HL-60 (cell line): ENCODE results near the gene DTX1.

Experiments used
- DNase-seq, 2 experiments: peaks; one replicate each; pipeline ENCODE4 v3.0.0-alpha.2; 2010 to 2020; ENCODE audit warnings: low read depth in 1 of 2, low spot score in 1 of 2
- H3K27ac ChIP-seq: fragments of 250-450 bp; sonication (Bioruptor Pico); replicated peaks from 2 replicates; pipeline ENCODE4 v1.5.1; 2020; ENCODE audit warnings: mild to moderate bottlenecking, moderate library complexity
- H3K27me3 ChIP-seq: fragments of 250-450 bp; sonication (Bioruptor Pico); 2 replicates; pipeline ENCODE4 v1.5.1; 2021; ENCODE audit warnings: mild to moderate bottlenecking, moderate library complexity; ENCODE audit not compliant: insufficient read depth, poor library complexity, severe bottlenecking
- H3K4me3 ChIP-seq: replicated peaks from 2 replicates; pipeline ENCODE4 v1.5.1; 2011; ENCODE audit warnings: mild to moderate bottlenecking, control low read depth, low read length; ENCODE audit not compliant: insufficient read depth
- GABPA ChIP-seq: IDR thresholded peaks from 2 replicates; pipeline ENCODE4 v1.6.1; 2012; ENCODE audit warnings: low read depth
- POLR2AphosphoS5 ChIP-seq: IDR thresholded peaks from 2 replicates; pipeline ENCODE4 v1.6.1; 2012; ENCODE audit warnings: low read depth
- SPI1 ChIP-seq: IDR thresholded peaks from 2 replicates; pipeline ENCODE4 v1.6.1; 2012; ENCODE audit warnings: low read depth, mild to moderate bottlenecking, borderline replicate concordance
- TF ChIP-seq, protein P1 (sequence below): IDR thresholded peaks from one replicate; pipeline ENCODE4 v1.5.1; 2011; ENCODE audit warnings: low read length, control low read depth, inconsistent platforms; ENCODE audit not compliant: insufficient read depth
- TF ChIP-seq, protein P2 (sequence below): IDR thresholded peaks from 2 replicates; pipeline ENCODE4 v1.6.1; 2012; ENCODE audit warnings: low read depth; ENCODE audit not compliant: insufficient replicate concordance

DTX1 gene

DNA sequence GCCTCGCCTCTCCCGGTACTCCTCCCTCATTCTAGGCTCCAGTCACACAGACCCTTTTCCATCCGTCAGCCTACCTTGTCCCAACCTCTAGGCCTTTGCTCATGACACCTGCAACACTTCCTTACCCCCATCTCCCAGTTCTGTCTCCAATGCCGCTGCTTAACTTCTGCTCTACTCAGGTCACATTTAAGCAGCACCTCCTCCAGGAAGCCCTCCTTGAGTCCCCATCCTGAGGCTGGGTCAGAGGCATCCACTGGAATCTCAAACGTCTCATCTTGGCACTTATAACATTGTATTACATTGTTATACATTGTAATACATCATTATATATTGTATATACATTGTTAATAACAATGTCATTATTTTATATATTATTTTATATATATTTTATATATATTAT lies 46.3 kb downstream of the DTX1 start:
- no peak for DNase-seq
- no peak overlapping the region for H3K27ac ChIP-seq
- TF ChIP-seq, protein P1, sequence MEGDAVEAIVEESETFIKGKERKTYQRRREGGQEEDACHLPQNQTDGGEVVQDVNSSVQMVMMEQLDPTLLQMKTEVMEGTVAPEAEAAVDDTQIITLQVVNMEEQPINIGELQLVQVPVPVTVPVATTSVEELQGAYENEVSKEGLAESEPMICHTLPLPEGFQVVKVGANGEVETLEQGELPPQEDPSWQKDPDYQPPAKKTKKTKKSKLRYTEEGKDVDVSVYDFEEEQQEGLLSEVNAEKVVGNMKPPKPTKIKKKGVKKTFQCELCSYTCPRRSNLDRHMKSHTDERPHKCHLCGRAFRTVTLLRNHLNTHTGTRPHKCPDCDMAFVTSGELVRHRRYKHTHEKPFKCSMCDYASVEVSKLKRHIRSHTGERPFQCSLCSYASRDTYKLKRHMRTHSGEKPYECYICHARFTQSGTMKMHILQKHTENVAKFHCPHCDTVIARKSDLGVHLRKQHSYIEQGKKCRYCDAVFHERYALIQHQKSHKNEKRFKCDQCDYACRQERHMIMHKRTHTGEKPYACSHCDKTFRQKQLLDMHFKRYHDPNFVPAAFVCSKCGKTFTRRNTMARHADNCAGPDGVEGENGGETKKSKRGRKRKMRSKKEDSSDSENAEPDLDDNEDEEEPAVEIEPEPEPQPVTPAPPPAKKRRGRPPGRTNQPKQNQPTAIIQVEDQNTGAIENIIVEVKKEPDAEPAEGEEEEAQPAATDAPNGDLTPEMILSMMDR = no peak
- no peak for TF ChIP-seq POLR2AphosphoS5
- TF ChIP-seq GABPA = no peak
- TF ChIP-seq SPI1 = no peak
- TF ChIP-seq, protein P2, sequence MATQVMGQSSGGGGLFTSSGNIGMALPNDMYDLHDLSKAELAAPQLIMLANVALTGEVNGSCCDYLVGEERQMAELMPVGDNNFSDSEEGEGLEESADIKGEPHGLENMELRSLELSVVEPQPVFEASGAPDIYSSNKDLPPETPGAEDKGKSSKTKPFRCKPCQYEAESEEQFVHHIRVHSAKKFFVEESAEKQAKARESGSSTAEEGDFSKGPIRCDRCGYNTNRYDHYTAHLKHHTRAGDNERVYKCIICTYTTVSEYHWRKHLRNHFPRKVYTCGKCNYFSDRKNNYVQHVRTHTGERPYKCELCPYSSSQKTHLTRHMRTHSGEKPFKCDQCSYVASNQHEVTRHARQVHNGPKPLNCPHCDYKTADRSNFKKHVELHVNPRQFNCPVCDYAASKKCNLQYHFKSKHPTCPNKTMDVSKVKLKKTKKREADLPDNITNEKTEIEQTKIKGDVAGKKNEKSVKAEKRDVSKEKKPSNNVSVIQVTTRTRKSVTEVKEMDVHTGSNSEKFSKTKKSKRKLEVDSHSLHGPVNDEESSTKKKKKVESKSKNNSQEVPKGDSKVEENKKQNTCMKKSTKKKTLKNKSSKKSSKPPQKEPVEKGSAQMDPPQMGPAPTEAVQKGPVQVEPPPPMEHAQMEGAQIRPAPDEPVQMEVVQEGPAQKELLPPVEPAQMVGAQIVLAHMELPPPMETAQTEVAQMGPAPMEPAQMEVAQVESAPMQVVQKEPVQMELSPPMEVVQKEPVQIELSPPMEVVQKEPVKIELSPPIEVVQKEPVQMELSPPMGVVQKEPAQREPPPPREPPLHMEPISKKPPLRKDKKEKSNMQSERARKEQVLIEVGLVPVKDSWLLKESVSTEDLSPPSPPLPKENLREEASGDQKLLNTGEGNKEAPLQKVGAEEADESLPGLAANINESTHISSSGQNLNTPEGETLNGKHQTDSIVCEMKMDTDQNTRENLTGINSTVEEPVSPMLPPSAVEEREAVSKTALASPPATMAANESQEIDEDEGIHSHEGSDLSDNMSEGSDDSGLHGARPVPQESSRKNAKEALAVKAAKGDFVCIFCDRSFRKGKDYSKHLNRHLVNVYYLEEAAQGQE = no peak
- no peak overlapping the region for H3K4me3 ChIP-seq
- H3K27me3 ChIP-seq = no peaks in the 10 kb centered on the region

DNA sequence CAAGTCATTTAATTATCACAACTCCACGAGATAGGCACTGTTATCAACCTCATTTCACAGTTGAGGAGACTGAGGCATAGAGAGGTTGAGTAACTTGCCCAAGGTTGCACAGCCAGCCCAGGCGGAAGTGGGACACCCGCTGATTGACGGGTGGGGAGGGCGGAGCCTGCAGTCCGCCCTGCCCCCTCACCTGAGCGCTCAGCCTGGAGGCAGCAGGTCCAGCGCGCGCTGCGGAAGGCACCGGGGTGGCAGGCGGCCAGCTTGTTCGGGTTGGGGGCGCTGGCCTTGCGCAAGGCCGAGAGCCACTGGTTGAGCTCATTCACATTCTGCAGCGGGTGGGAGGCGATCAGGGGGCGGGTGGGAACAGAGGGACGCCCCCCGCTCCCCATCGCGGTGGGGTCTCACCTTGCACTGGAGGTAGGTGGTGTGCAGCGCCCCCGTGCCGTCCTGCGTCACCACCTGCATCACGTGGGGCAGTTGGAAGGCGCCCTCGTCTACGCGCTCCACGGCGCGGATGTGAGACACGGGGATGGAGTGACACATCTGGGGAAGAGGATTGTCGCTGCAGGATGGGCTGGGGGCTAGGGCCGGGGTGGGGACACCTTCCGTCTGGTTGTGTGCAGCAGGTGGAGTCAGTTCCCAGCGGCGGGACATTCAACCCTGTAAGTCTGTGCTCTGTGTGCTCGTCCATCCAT lies 47.4 kb downstream of the DTX1 start:
- no peak overlapping the region for H3K27ac ChIP-seq
- H3K27me3 ChIP-seq = no peaks in the 10 kb centered on the region
- H3K4me3 ChIP-seq = no peak overlapping the region
- TF ChIP-seq, protein P2 = no peak
- TF ChIP-seq, protein P1 = no peak
- no peak for TF ChIP-seq SPI1
- no peak for TF ChIP-seq GABPA
- TF ChIP-seq POLR2AphosphoS5 = no peak
- DNase-seq = no peak

DNA sequence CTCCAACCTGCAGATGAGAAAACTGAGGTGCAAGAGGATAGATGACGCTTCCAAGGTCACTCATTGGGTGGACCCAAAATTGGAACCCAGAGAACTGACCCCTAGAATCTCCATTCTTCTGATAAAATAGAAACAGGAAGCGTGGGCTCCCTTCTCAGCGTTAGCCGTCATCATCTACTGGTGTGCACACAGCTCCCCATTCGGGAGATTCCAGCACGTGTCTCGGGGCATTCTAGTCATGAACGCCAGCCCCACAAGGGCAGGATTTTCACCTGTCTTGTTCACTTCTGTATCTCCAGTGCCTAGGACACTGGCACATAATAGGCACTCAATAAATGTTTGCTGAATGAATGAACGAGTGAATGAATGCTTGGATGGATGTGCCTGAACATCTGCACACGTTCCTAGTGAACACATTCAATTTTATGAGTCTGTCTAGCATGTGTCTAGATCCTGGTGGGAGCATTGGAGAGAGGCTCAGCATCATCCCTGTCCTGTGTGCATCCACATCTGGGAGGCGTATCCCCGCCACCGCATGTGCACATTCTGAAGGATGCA lies 48.5 kb downstream of the DTX1 start:
- TF ChIP-seq, protein P1 = no peak
- no peak for TF ChIP-seq POLR2AphosphoS5
- TF ChIP-seq, protein P2 = no peak
- TF ChIP-seq SPI1 = no peak
- TF ChIP-seq GABPA = no peak
- Histone ChIP-seq H3K27me3 (no peaks in the 10 kb centered on the region), H3K4me3 (no peak overlapping the region), H3K27ac (no peak overlapping the region)
- DNase-seq = no peak
